CD8-positive, alpha-beta memory T cell (primary cell): ENCODE measurements around the gene UTRN. TPM values are rescaled to one million over a fixed set of nuclear protein-coding genes. Genes with fewer than 3 reads are reported as not detected.

Experiments
- CTCF ChIA-PET: fragments of 350-600 bp; sonication (Branson Sonifier 250); formaldehyde crosslinking; loops from one replicate; lab custom pipeline; 2021; ENCODE audit warnings: antibody characterized with exemption; lab: Charles Lee
- POLR2A ChIA-PET: fragments of 350-600 bp; sonication (Branson Sonifier 250); formaldehyde crosslinking; loops from one replicate; lab custom pipeline; 2021; ENCODE audit warnings: antibody characterized with exemption; lab: Charles Lee
- DNase-seq, 5 donors: peaks; one replicate each; pipeline versions ENCODE4 v3.0.0 to v3.0.0-alpha.2; 2020 to 2022; ENCODE audit warnings: mixed read lengths in 1 of 5
- H3K27ac ChIP-seq: one replicate; pipeline ENCODE4 v1.7.0; 2013; ENCODE audit warnings: low read depth, mild to moderate bottlenecking, low read length, moderate library complexity
- H3K27me3 ChIP-seq: 2 replicates; pipeline ENCODE4 v1.7.0; 2013; ENCODE audit warnings: low read length, mild to moderate bottlenecking; ENCODE audit not compliant: insufficient read depth, poor library complexity, severe bottlenecking
- H3K36me3 ChIP-seq: 2 replicates; pipeline ENCODE4 v1.7.0; 2013; ENCODE audit warnings: mild to moderate bottlenecking, low read length, moderate library complexity; ENCODE audit not compliant: insufficient read depth
- H3K4me1 ChIP-seq: 2 replicates; pipeline ENCODE4 v1.7.0; 2013; ENCODE audit warnings: mild to moderate bottlenecking, low read length, moderate library complexity; ENCODE audit not compliant: insufficient read depth
- H3K4me3 ChIP-seq: 2 replicates; pipeline ENCODE4 v1.7.0; 2013; ENCODE audit warnings: mild to moderate bottlenecking, low read length
- H3K9me3 ChIP-seq: 2 replicates; pipeline ENCODE4 v1.7.0; 2013; ENCODE audit warnings: mild to moderate bottlenecking, low read length
- H3K27ac Mint-ChIP-seq, 8 donors: one replicate each; pipeline ENCODE4 v1.8.0; 2020 to 2021; ENCODE audit warnings: mixed read lengths in 8 of 8, mild to moderate bottlenecking in 6 of 8, inconsistent platforms in 3 of 8, moderate library complexity in 3 of 8
- H3K27me3 Mint-ChIP-seq, 2 donors: one replicate each; pipeline ENCODE4 v1.8.0; 2020 to 2021; ENCODE audit warnings: mixed read lengths in 2 of 2, mild to moderate bottlenecking in 1 of 2, moderate library complexity in 1 of 2
- H3K36me3 Mint-ChIP-seq, 3 donors: one replicate each; pipeline ENCODE4 v1.8.0; 2020 to 2021; ENCODE audit warnings: mixed read lengths in 3 of 3, inconsistent platforms in 1 of 3, mild to moderate bottlenecking in 1 of 3
- H3K4me1 Mint-ChIP-seq, 3 donors: one replicate each; pipeline ENCODE4 v1.8.0; 2020 to 2021; ENCODE audit warnings: mixed read lengths in 3 of 3, inconsistent platforms in 1 of 3, mild to moderate bottlenecking in 1 of 3
- H3K4me3 Mint-ChIP-seq, 7 donors: one replicate each; pipeline ENCODE4 v1.8.0; 2020 to 2021; ENCODE audit warnings: mixed read lengths in 7 of 7, mild to moderate bottlenecking in 6 of 7, moderate library complexity in 4 of 7, inconsistent platforms in 2 of 7
- H3K9me3 Mint-ChIP-seq, 5 donors: one replicate each; pipeline ENCODE4 v1.8.0; 2020 to 2022; ENCODE audit warnings: mixed read lengths in 5 of 5, mild to moderate bottlenecking in 3 of 5, moderate library complexity in 2 of 5, inconsistent platforms in 1 of 5
- polyA plus RNA-seq: library from polyadenylated mRNA; unstranded; fragments of 300-500 nt; fragmentation: Illumina TruSeq; gene quantifications from one replicate; pipeline ENCODE4 v1.2.3, GENCODE V29; 2021
- total RNA-seq, 2 experiments: library from RNA; stranded (reverse); gene quantifications; one replicate each; pipeline ENCODE4 v1.2.3, GENCODE V29; 2021

Gene UTRN
- total and polyA plus RNA-seq, 3 experiments from 2014 or later, result 42.7 to 96.8 (median 42.8) TPM

DNA sequence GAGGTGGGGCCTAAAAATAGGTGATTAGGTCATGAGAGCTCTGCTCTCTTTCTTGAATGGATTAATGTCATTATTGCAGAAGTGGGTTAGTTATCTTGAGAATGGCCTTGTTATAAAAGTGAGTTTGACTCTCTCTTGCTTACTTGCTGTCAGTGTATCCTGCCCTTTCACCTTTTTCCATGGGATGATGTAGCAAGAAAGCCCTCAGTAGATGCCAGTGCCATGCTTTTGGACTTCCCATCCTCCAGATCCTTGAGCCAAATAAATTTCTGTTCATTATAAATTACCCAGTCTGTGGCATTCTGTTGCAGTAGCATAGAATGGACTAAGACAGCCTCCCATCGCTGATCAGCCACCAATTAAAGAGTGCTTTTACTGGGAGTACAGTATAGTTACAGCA is 40.1 kb downstream of the UTRN start:
- CTCF ChIA-PET, result no interaction called here
- no peaks in the 10 kb centered on the region for H3K27me3 Mint-ChIP-seq
- no peak overlapping the region for H3K4me3 Mint-ChIP-seq

DNA sequence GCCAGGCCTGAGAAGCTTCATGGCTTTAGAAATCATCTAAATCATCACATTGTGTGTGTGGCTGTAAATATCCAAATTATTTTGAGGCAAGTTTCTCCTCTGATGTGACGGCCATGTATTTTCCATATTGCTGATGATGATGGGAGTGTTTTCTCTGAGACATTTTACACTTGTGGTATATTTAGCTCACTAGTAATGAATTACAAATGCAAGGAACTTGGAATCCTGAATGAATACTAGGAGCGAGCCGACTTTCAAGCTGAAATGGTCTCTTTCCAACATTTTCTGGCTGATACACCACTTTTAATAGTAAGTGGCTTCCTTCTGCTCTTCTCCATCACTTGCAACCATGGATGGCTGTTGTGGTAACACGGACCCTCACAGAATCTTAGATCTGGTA is 41.3 kb downstream of the UTRN start:
- Histone ChIP-seq H3K27me3 (no peaks in the 10 kb centered on the region), H3K9me3 (no peaks in the 10 kb centered on the region), H3K27ac (no peak overlapping the region), H3K4me1 (no peaks in the 10 kb centered on the region), H3K36me3 (no peaks in the 10 kb centered on the region), H3K4me3 (no peak overlapping the region)
- no peaks in the 10 kb centered on the region for H3K36me3 Mint-ChIP-seq
- no peaks in the 10 kb centered on the region for H3K27me3 Mint-ChIP-seq
- no peak for DNase-seq
- H3K4me1 Mint-ChIP-seq, result peaks cover 5 to 16% (median 16%) of the 10 kb centered on the region in 3 donors
- no peaks in the 10 kb centered on the region for H3K9me3 Mint-ChIP-seq
- H3K4me3 Mint-ChIP-seq, result no peak overlapping the region
- CTCF ChIA-PET, result no interaction called here
- H3K27ac Mint-ChIP-seq, result peak overlapping the region in 1 of 8 donors; percentile 54
- POLR2A ChIA-PET, result no interaction called here

More for the DNA sequence above, 40.1 kb downstream of the UTRN start:
- POLR2A ChIA-PET, result no interaction called here
- no peak for DNase-seq
- Histone ChIP-seq H3K4me1 (no peaks in the 10 kb centered on the region), H3K27ac (no peak overlapping the region), H3K27me3 (no peaks in the 10 kb centered on the region), H3K36me3 (no peaks in the 10 kb centered on the region), H3K9me3 (no peaks in the 10 kb centered on the region), H3K4me3 (no peak overlapping the region)
- peaks cover 2 to 16% (median 16%) of the 10 kb centered on the region in 3 donors for H3K4me1 Mint-ChIP-seq
- no peaks in the 10 kb centered on the region for H3K9me3 Mint-ChIP-seq
- no peak overlapping the region for H3K27ac Mint-ChIP-seq
- no peaks in the 10 kb centered on the region for H3K36me3 Mint-ChIP-seq

DNA sequence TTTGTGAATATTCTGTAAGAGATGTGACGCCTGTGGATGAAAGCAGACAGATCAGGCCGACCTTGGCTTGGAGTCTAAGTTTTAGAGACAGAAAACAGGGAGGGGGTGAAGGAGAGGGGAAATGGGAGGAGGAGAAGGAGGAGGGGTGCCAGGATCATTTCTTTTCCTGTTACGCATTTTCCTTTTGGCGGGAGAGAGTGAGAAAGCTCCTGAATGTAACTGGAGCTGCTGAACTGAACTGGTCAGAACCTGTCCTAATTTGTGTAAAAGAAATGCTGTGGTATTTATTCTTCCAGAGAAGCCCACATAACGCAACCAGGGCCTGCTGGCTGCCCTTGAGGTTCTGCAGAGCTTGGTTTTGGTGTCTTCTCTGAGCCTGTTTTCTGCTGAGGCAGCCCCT is 41.9 kb downstream of the UTRN start:
- Mint-ChIP-seq H3K27ac (peak overlapping the region in 3 of 8 donors; percentile 54 to 87 (median 73)), H3K36me3 (no peaks in the 10 kb centered on the region), H3K27me3 (no peaks in the 10 kb centered on the region), H3K4me3 (peak overlapping the region in 1 of 7 donors; percentile 57), H3K9me3 (no peaks in the 10 kb centered on the region), H3K4me1 (peaks cover 5 to 22% (median 16%) of the 10 kb centered on the region in 3 donors)
- H3K4me3 ChIP-seq, result no peak overlapping the region
- ChIA-PET CTCF (no interaction called here), POLR2A (interaction anchor here (0.9 kb wide), 1 partner anchor 19 kb away, joined by 3 read pairs; no protein-coding TSS in a partner anchor)
- no peaks in the 10 kb centered on the region for H3K4me1 ChIP-seq
- no peak overlapping the region for H3K27ac ChIP-seq
- DNase-seq, result no peak
- H3K9me3 ChIP-seq, result no peaks in the 10 kb centered on the region
- no peaks in the 10 kb centered on the region for H3K27me3 ChIP-seq
- no peaks in the 10 kb centered on the region for H3K36me3 ChIP-seq

DNA sequence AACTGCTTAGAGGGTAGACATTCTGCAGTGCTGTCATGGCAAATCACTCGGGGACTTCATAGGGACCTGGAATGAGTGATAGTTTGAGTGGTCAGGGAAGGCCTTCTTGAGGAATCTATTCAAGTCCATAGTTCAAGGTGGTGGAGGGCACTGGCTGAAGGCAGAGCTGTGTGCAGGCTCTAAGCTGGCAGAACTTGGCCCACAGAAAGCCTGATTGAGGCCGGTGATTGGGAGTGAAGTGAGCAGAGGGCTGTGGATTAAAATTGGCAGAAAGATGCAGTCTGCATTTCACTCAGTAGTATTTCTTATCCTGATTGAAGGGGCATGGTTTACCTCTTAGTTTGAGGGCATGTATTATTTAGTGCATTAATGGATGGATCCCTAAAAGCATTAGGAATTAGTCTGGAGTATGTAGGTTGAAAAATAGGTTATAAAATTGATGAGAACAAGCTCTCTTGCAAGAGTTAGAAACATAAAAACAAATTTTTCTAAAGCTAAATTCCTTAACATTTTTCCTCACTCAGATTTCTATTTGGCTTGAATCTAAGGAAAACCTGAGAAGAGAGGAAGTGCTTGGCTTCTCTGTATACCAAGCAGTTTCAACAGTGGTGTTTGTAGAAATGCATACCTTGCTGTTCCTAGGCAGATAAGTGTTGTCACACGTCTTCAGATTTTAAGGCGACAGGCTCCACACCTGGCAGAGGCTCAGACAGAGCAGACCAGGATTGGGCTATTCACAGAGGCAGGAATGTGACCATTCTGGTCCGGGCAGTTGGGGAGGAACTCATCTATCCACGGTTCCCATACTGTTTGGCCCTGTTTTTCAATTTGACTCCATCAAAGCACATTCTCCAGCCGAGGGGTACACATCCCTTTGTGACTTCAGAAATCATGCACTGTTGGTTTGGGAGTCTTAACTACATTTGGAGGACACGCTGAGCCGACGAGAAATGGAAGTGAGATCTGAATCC is 45.2 kb downstream of the UTRN start:
- peaks cover 17% of the 10 kb centered on the region for H3K4me1 ChIP-seq
- H3K9me3 ChIP-seq, result no peaks in the 10 kb centered on the region
- Mint-ChIP-seq H3K36me3 (no peaks in the 10 kb centered on the region), H3K27me3 (no peaks in the 10 kb centered on the region), H3K9me3 (no peaks in the 10 kb centered on the region), H3K4me3 (no peak overlapping the region), H3K4me1 (peaks cover 27 to 49% (median 35%) of the 10 kb centered on the region in 3 donors), H3K27ac (peak overlapping the region in 6 of 8 donors; percentile 52 to 81 (median 70))
- CTCF ChIA-PET, result interaction anchor here (1.6 kb wide), 1 partner anchor 12 kb away, joined by 3 read pairs; no protein-coding TSS in a partner anchor
- no peak overlapping the region for H3K27ac ChIP-seq
- no peaks in the 10 kb centered on the region for H3K27me3 ChIP-seq
- H3K4me3 ChIP-seq, result no peak overlapping the region
- POLR2A ChIA-PET, result no interaction called here
- DNase-seq, result no peak
- no peaks in the 10 kb centered on the region for H3K36me3 ChIP-seq

DNA sequence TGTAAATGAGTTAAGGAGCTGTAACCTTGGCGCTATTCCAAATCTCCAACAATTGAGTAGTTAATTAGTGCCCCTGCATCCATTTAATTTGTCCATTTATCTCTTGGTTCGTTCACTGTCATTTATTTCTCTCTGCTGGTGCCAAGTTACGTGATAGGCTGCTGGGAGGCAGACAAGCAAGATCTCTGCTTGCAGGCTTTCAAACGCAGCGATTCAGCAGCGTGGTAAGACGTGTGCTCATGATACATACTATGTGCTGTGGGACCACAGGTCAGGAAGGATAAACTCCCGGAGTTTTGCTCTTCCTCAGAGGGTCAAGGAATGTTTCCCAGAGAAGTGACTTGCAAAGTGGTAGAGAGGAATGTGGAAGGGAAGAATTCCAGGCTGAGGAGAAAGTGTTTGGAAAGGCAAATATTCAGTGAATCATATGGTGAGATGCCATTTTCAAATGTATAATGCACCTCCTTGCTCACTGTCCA is 46.4 kb downstream of the UTRN start:
- no peak overlapping the region for H3K4me3 ChIP-seq
- H3K36me3 Mint-ChIP-seq, result no peaks in the 10 kb centered on the region
- no peaks in the 10 kb centered on the region for H3K27me3 Mint-ChIP-seq
- H3K4me1 Mint-ChIP-seq, result peaks cover 39 to 61% (median 47%) of the 10 kb centered on the region in 3 donors
- H3K27ac Mint-ChIP-seq, result peak overlapping the region in 6 of 8 donors; percentile 24 to 84 (median 60)
- no peaks in the 10 kb centered on the region for H3K27me3 ChIP-seq
- H3K27ac ChIP-seq, result no peak overlapping the region
- no peaks in the 10 kb centered on the region for H3K9me3 Mint-ChIP-seq
- no peaks in the 10 kb centered on the region for H3K36me3 ChIP-seq
- POLR2A ChIA-PET, result no interaction called here
- peaks cover 30% of the 10 kb centered on the region for H3K4me1 ChIP-seq
- H3K4me3 Mint-ChIP-seq, result no peak overlapping the region
- H3K9me3 ChIP-seq, result no peaks in the 10 kb centered on the region
- CTCF ChIA-PET, result no interaction called here
- DNase-seq, result no peak

DNA sequence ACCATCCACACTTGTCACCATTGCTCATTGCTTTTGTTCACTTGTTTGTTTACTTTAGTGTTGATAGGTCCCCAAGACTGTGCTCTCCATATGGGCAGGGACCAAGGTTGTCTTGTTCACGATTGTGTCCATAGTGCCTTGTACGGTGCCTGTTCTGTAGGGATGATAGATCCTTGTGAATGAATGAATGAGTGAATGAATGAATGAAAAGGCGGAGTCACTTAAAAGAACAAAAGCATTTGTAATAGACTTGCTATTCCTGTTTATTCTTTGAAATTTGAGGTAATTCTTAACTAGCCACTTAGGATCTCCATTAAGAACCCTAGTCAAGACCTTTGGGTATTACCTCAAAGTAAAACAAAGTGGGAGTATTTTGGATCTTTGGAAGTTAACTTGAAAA is 47.0 kb downstream of the UTRN start:
- H3K4me3 Mint-ChIP-seq, result no peak overlapping the region
- no peaks in the 10 kb centered on the region for H3K9me3 Mint-ChIP-seq
- Histone ChIP-seq H3K36me3 (no peaks in the 10 kb centered on the region), H3K9me3 (no peaks in the 10 kb centered on the region), H3K4me3 (no peak overlapping the region), H3K27ac (no peak overlapping the region), H3K27me3 (no peaks in the 10 kb centered on the region), H3K4me1 (peaks cover 36% of the 10 kb centered on the region)
- no peak for DNase-seq
- POLR2A ChIA-PET, result no interaction called here
- no peaks in the 10 kb centered on the region for H3K36me3 Mint-ChIP-seq
- no peaks in the 10 kb centered on the region for H3K27me3 Mint-ChIP-seq
- CTCF ChIA-PET, result no interaction called here
- peak overlapping the region in 6 of 8 donors; percentile 7 to 70 (median 26) for H3K27ac Mint-ChIP-seq
- H3K4me1 Mint-ChIP-seq, result peaks cover 45 to 62% (median 50%) of the 10 kb centered on the region in 3 donors

DNA sequence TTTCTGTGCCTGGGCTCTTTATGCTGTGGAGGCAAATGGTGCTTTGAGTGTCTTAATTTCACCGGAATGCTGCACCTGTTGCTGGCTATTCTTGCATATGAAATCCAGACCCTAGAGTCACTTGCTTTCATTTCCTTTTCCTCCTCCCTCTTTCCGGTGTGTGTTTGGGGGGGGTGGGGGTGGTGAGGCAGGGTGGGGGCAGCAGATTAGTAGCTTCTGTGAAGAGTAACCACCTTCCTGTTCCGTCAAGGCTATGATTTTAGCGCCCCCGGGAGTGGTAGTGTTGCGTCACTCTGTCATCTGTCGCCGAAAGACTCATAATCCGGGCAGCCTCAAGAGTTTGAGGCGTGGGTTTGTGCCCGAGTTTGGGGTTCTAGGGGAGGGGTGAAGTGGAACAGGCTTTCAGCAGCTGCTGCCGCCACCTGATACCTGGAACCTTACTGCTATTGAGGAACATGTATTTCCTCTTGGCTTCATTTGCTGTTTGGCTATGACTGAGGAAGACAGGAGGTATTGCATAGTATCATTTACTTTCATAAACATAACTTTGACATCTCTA is 49.1 kb downstream of the UTRN start:
- ChIA-PET CTCF (interaction anchor here (1.0 to 1.3 kb wide), 2 partner anchors 9 to 122 kb away, joined by 3 read pairs; no protein-coding TSS in a partner anchor), POLR2A (interaction anchor here (1.0 kb wide), 1 partner anchor 10 kb away, joined by 3 read pairs; no protein-coding TSS in a partner anchor)
- H3K9me3 Mint-ChIP-seq, result no peaks in the 10 kb centered on the region
- DNase-seq, result peak; percentile 59 to 88 (median 84)
- Histone ChIP-seq H3K27me3 (no peaks in the 10 kb centered on the region), H3K27ac (peak overlapping the region; percentile 72), H3K9me3 (no peaks in the 10 kb centered on the region), H3K36me3 (no peaks in the 10 kb centered on the region), H3K4me1 (peaks cover 39% of the 10 kb centered on the region), H3K4me3 (peak overlapping the region; percentile 70)
- peaks cover 58 to 81% (median 65%) of the 10 kb centered on the region in 3 donors for H3K4me1 Mint-ChIP-seq
- peak overlapping the region; percentile 85 to 99 (median 97) for H3K27ac Mint-ChIP-seq
- H3K36me3 Mint-ChIP-seq, result no peaks in the 10 kb centered on the region
- no peaks in the 10 kb centered on the region for H3K27me3 Mint-ChIP-seq
- peak overlapping the region; percentile 75 to 94 (median 88) for H3K4me3 Mint-ChIP-seq
